SK-N-SH (cell line): Measurements from ENCODE around the gene SNRNP200. TPM values are rescaled to one million over a fixed set of nuclear protein-coding genes. Genes with fewer than 3 reads are reported as not detected.

ENCODE experiments used
- CTCF ChIA-PET: fragments of 300-600, 350-600 bp; formaldehyde crosslinking; extraction: SDS; loops from one replicate; lab custom pipeline; 2021; lab: Yijun Ruan, JAX
- POLR2A ChIA-PET: fragments of 350-600 bp; sonication (Branson Sonifier 250); formaldehyde crosslinking; extraction: SDS; loops from one replicate; lab custom pipeline; 2020; ENCODE audit warnings: antibody characterized with exemption, inconsistent platforms; lab: Yijun Ruan, JAX
- DNase-seq: peaks from one replicate; pipeline ENCODE4 v3.0.0; 2012
- H2AFZ ChIP-seq: fragments of 200-600 bp; sonication (generic); 2 replicates; pipeline ENCODE4 v1.8.1; 2016; ENCODE audit warnings: antibody characterized with exemption, mild to moderate bottlenecking, low read depth
- H3F3A ChIP-seq: fragments of 200-600 bp; sonication (generic); replicated peaks from 2 replicates; pipeline ENCODE3; 2016; ENCODE audit warnings: antibody characterized with exemption, mild to moderate bottlenecking; ENCODE audit not compliant: insufficient read depth
- H3K27ac ChIP-seq, 2 experiments: fragments of 200-500 bp in 1 of 2; fragments of 200-600 bp in 1 of 2; sonication (Bioruptor generic) in 1 of 2; sonication (generic), shearing (Covaris generic) in 1 of 2; 2 replicates each; pipeline versions ENCODE4 v1.5.1 to v1.6.1; 2014 to 2016; ENCODE audit warnings: low read depth in 2 of 2, inconsistent platforms in 1 of 2, low read length in 1 of 2, mild to moderate bottlenecking in 1 of 2, mixed read lengths in 1 of 2
- H3K27me3 ChIP-seq: fragments of 200-600 bp; sonication (generic), shearing (Covaris generic); 2 replicates; pipeline ENCODE4 v1.6.1; 2016; ENCODE audit warnings: mixed run types; ENCODE audit not compliant: insufficient read depth
- H3K36me3 ChIP-seq, 2 experiments: fragments of 200-500 bp in 1 of 2; fragments of 200-600 bp in 1 of 2; sonication (Bioruptor generic) in 1 of 2; sonication (generic) in 1 of 2; replicated peaks in 1 of 2; 2 replicates each; pipeline versions ENCODE3 to v1.5.1; 2014 to 2016; ENCODE audit warnings: low read length in 1 of 2, mild to moderate bottlenecking in 1 of 2; ENCODE audit not compliant: insufficient read depth in 2 of 2, control insufficient read depth in 1 of 2
- H3K4me1 ChIP-seq, 2 experiments: fragments of 200-500 bp in 1 of 2; fragments of 200-600 bp in 1 of 2; sonication (Bioruptor generic) in 1 of 2; sonication (generic), shearing (Covaris generic) in 1 of 2; 2 replicates each; pipeline versions ENCODE4 v1.5.1 to v1.6.1; 2014 to 2016; ENCODE audit warnings: low read depth in 1 of 2, low read length in 1 of 2, mixed run types in 1 of 2; ENCODE audit not compliant: insufficient read depth in 2 of 2, control insufficient read depth in 1 of 2
- H3K4me2 ChIP-seq: fragments of 200-600 bp; sonication (generic), shearing (Covaris generic); 2 replicates; pipeline ENCODE4 v1.6.1; 2017; ENCODE audit warnings: mixed run types
- H3K4me3 ChIP-seq, 2 experiments: fragments of 200-500 bp in 1 of 2; fragments of 200-600 bp in 1 of 2; sonication (Bioruptor generic) in 1 of 2; sonication (generic), shearing (Covaris generic) in 1 of 2; 2 replicates each; pipeline versions ENCODE4 v1.5.1 to v1.8.1; 2014 to 2016; ENCODE audit warnings: low read depth in 2 of 2, inconsistent platforms in 1 of 2, low read length in 1 of 2, mild to moderate bottlenecking in 1 of 2, mixed read lengths in 1 of 2, moderate library complexity in 1 of 2
- H3K79me2 ChIP-seq: fragments of 200-600 bp; sonication (generic); 2 replicates; pipeline ENCODE4 v1.8.1; 2017; ENCODE audit warnings: mild to moderate bottlenecking; ENCODE audit not compliant: insufficient read depth
- H3K9ac ChIP-seq: fragments of 200-600 bp; sonication (generic); 2 replicates; pipeline ENCODE4 v1.6.1; 2017; ENCODE audit warnings: mixed run types
- H3K9me2 ChIP-seq: fragments of 200-600 bp; sonication (generic); 2 replicates; pipeline ENCODE4 v1.6.1; 2017; ENCODE audit warnings: mixed run types
- H3K9me3 ChIP-seq: fragments of 200-600 bp; sonication (generic); 2 replicates; pipeline ENCODE4 v1.6.1; 2017; ENCODE audit warnings: mixed run types, mild to moderate bottlenecking, moderate library complexity
- H4K20me1 ChIP-seq: fragments of 200-600 bp; sonication (generic); 2 replicates; pipeline ENCODE4 v1.6.1; 2017; ENCODE audit warnings: mild to moderate bottlenecking, mixed run types; ENCODE audit not compliant: insufficient read depth
- CTCF ChIP-seq: fragments of 200-600 bp; sonication (generic); IDR thresholded peaks from 2 replicates; pipeline ENCODE4 v1.6.1; 2017; ENCODE audit warnings: antibody characterized with exemption, mild to moderate bottlenecking, moderate library complexity
- ELF1 ChIP-seq: IDR thresholded peaks from 2 replicates; pipeline ENCODE4 v1.4.0; 2012
- EP300 ChIP-seq, 2 experiments: IDR thresholded peaks; 2 replicates each; pipeline versions ENCODE4 v1.4.0 to v1.6.1; 2012; ENCODE audit warnings: borderline replicate concordance in 1 of 2, low read depth in 1 of 2, low read length in 1 of 2
- EZH2phosphoT487 ChIP-seq: fragments of 200-600 bp; sonication (generic); IDR thresholded peaks from 2 replicates; pipeline ENCODE4 v1.6.1; 2017; ENCODE audit warnings: low read depth, mixed run types, mild to moderate bottlenecking, antibody characterized with exemption, moderate library complexity, borderline replicate concordance
- FOSL2 ChIP-seq: IDR thresholded peaks from 2 replicates; pipeline ENCODE4 v1.4.0; 2012; ENCODE audit warnings: low read depth, mild to moderate bottlenecking, moderate library complexity, borderline replicate concordance
- FOXJ3 ChIP-seq: sonication (generic); formaldehyde crosslinking; IDR thresholded peaks from 2 replicates; pipeline ENCODE4 v1.5.1; 2020; ENCODE audit warnings: mild to moderate bottlenecking, missing genetic modification reagents
- FOXM1 ChIP-seq: IDR thresholded peaks from 2 replicates; pipeline ENCODE4 v1.4.0; 2012; ENCODE audit warnings: low read depth, mild to moderate bottlenecking
- GABPA ChIP-seq: IDR thresholded peaks from 2 replicates; pipeline ENCODE4 v1.4.0; 2012; ENCODE audit warnings: low read depth, mild to moderate bottlenecking
- GATA2 ChIP-seq: sonication (generic); formaldehyde crosslinking; IDR thresholded peaks from 2 replicates; pipeline ENCODE4 v1.5.0; 2020; ENCODE audit warnings: mild to moderate bottlenecking, missing genetic modification reagents
- JUND ChIP-seq: IDR thresholded peaks from 2 replicates; pipeline ENCODE4 v1.4.0; 2012
- MAX ChIP-seq: IDR thresholded peaks from 2 replicates; pipeline ENCODE4 v1.4.0; 2012; ENCODE audit warnings: low read depth
- MXI1 ChIP-seq: IDR thresholded peaks from 2 replicates; pipeline ENCODE4 v1.6.1; 2012; ENCODE audit warnings: mild to moderate bottlenecking, low read depth, low read length, improper control_type of control experiment
- NFIC ChIP-seq: IDR thresholded peaks from 2 replicates; pipeline ENCODE4 v1.4.0; 2012; ENCODE audit warnings: borderline replicate concordance
- POLR2AphosphoS5 ChIP-seq: IDR thresholded peaks from 2 replicates; pipeline ENCODE4 v1.6.1; 2012; ENCODE audit warnings: low read depth, low read length
- RCOR1 ChIP-seq: fragments of 150-350 bp; IDR thresholded peaks from 2 replicates; pipeline ENCODE4 v1.6.1; 2017; ENCODE audit warnings: antibody characterized with exemption, low read length
- TAF1 ChIP-seq: IDR thresholded peaks from 2 replicates; pipeline ENCODE4 v1.6.1; 2012; ENCODE audit warnings: low read depth, mild to moderate bottlenecking, low read length, moderate library complexity, borderline replicate concordance
- TCF12 ChIP-seq: IDR thresholded peaks from 2 replicates; pipeline ENCODE4 v1.4.0; 2012
- USF2 ChIP-seq: fragments of 150-350 bp; IDR thresholded peaks from 2 replicates; pipeline ENCODE4 v1.6.1; 2017; ENCODE audit warnings: antibody characterized with exemption, low read length, low read depth, borderline replicate concordance
- YY1 ChIP-seq: IDR thresholded peaks from 2 replicates; pipeline ENCODE4 v1.4.0; 2012; ENCODE audit warnings: low read depth, mild to moderate bottlenecking
- WGBS: methylation state at CpG from one replicate; pipeline ENCODE4 v1.1.6; 2017; ENCODE audit warnings: low lambda C conversion rate; 5-methylcytosine and 5-hydroxymethylcytosine counted together
- polyA plus RNA-seq, 3 experiments: library from polyadenylated mRNA; depleted of rRNA; stranded (reverse); fragments of >200 nt; gene quantifications; 2 replicates each; pipeline ENCODE4 v1.2.3, GENCODE V29; 2012
- TF ChIP-seq, protein P1 (sequence below): IDR thresholded peaks from 2 replicates; pipeline ENCODE4 v1.4.0; 2012; ENCODE audit warnings: low read depth, borderline replicate concordance
- TF ChIP-seq, protein P2 (sequence below): fragments of 150-350 bp; IDR thresholded peaks from 2 replicates; pipeline ENCODE4 v1.6.1; 2016; ENCODE audit warnings: mild to moderate bottlenecking, low read depth, low read length

The SNRNP200 gene
- polyA plus RNA-seq, 1 of the 3 experiments (the other 2 are of a cell fraction) = 165 TPM

DNA sequence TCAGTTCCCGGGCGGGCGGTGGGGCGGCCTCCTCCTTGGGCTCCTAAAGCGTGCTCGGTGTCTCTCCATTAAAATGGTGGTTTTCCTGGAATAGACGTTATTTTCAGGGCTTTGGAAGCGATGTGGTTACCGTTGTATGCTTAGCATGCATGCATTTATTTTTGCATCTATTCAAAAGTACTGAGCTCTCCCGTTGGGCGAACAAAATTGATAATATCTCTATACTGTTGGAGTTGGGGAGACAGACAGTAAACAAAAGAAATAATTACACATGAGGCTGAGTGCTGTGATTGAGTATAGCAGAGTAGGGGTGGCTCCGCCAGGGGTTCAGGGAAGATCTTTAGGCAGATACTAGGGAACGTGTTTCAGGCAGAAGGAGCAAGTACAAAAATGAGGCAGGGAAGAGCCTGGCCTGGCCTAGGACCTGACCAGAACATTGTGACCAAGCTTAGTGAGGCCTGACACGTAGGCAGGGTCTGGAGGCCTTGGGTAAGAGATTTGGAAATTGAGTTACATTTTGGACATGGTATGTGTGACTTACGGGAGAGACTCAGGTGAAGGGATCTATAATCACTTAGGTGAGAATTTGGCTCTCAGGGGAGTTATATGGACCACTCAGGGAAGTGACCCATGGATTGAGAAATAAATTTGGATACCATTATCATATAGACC, 30.9 kb upstream of the SNRNP200 start:
- no peaks in the 10 kb centered on the region for H3K27me3 ChIP-seq
- peak; percentile 85; the same call in 1 of the 2 replicates for TF ChIP-seq MXI1
- no peak for TF ChIP-seq TAF1
- TF ChIP-seq, protein P1, sequence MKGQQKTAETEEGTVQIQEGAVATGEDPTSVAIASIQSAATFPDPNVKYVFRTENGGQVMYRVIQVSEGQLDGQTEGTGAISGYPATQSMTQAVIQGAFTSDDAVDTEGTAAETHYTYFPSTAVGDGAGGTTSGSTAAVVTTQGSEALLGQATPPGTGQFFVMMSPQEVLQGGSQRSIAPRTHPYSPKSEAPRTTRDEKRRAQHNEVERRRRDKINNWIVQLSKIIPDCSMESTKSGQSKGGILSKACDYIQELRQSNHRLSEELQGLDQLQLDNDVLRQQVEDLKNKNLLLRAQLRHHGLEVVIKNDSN = no peak
- TF ChIP-seq MAX = 0 out of 2 replicates have a peak, but pooled peaks have one; percentile 59
- TF ChIP-seq POLR2AphosphoS5 = peak; percentile 67
- H3K4me2 ChIP-seq = peak overlapping the region; percentile 98
- peak overlapping the region; percentile 8 to 58; a peak in 3 of 4 replicates for H3K27ac ChIP-seq
- POLR2A ChIA-PET = interaction anchor here (0.7 to 2.8 kb wide), 4 partner anchors 10 to 160 kb away, joined by 3 to 15 read pairs (median 6); partner anchors contain the start of gene ITPRIPL1
- H4K20me1 ChIP-seq = 0 out of 2 replicates have a peak, but pooled peaks cover under 1% of the 10 kb centered on the region
- DNase-seq = peak; percentile 37
- H3K9me2 ChIP-seq = no peaks in the 10 kb centered on the region
- peaks cover 15% of the 10 kb centered on the region for H3F3A ChIP-seq
- CTCF ChIA-PET = interaction anchor here (0.7 to 1.8 kb wide), 6 partner anchors 13 to 218 kb away, joined by 3 to 5 read pairs (median 4); no protein-coding TSS in a partner anchor
- no peaks in the 10 kb centered on the region for H3K36me3 ChIP-seq
- H2AFZ ChIP-seq = peak overlapping the region; percentile 77
- H3K9me3 ChIP-seq = no peaks in the 10 kb centered on the region
- peak overlapping the region; percentile 60 to 93 for H3K4me3 ChIP-seq
- H3K79me2 ChIP-seq = peaks cover 69% of the 10 kb centered on the region
- peaks cover 5 to 6% of the 10 kb centered on the region in 2 experiments; a peak in 2 of 4 replicates for H3K4me1 ChIP-seq
- peak overlapping the region; percentile 95; the same call in 1 of the 2 replicates for H3K9ac ChIP-seq
- 11% methylated on average over 15 of the region's 15 CpGs for WGBS

GRCh38 chr2:96333708-96334107, 28.4 kb upstream of the SNRNP200 start:
- no peaks in the 10 kb centered on the region for H3K27me3 ChIP-seq
- H3K4me3 ChIP-seq = no peak overlapping the region
- no peaks in the 10 kb centered on the region for H3K9me2 ChIP-seq
- WGBS = 98% methylated on average over 3 of the region's 3 CpGs
- H2AFZ ChIP-seq = no peak overlapping the region
- DNase-seq = no peak
- peaks cover 14% of the 10 kb centered on the region for H3F3A ChIP-seq
- peaks cover 6 to 8% of the 10 kb centered on the region in 2 experiments; a peak in 2 of 4 replicates for H3K4me1 ChIP-seq
- CTCF ChIA-PET = no interaction called here
- H3K9me3 ChIP-seq = no peaks in the 10 kb centered on the region
- TF ChIP-seq, protein P2, sequence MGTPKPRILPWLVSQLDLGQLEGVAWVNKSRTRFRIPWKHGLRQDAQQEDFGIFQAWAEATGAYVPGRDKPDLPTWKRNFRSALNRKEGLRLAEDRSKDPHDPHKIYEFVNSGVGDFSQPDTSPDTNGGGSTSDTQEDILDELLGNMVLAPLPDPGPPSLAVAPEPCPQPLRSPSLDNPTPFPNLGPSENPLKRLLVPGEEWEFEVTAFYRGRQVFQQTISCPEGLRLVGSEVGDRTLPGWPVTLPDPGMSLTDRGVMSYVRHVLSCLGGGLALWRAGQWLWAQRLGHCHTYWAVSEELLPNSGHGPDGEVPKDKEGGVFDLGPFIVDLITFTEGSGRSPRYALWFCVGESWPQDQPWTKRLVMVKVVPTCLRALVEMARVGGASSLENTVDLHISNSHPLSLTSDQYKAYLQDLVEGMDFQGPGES = no peak
- TF ChIP-seq ELF1 (no peak), TAF1 (no peak), NFIC (no peak), GABPA (no peak), FOSL2 (no peak), MXI1 (no peak), GATA2 (CRISPR knock-in tag) (no peak), USF2 (no peak), RCOR1 (no peak), JUND (no peak), TCF12 (no peak), FOXJ3 (CRISPR knock-in tag) (no peak), EZH2phosphoT487 (no peak), FOXM1 (no peak), YY1 (no peak), EP300 (IDR thresholded peaks at IDR 0.05; ENCODE audit: borderline replicate concordance in 1 of 2, low read depth in 1 of 2, low read length in 1 of 2) (no peak), MAX (no peak), CTCF (no peak)
- H3K36me3 ChIP-seq = no peaks in the 10 kb centered on the region
- H3K79me2 ChIP-seq = peaks cover 44% of the 10 kb centered on the region
- H3K4me2 ChIP-seq = no peak overlapping the region
- H4K20me1 ChIP-seq = no peaks in the 10 kb centered on the region
- POLR2A ChIA-PET = interaction anchor here (0.7 to 1.6 kb wide), 3 partner anchors 12 to 202 kb away, joined by 3 to 5 read pairs (median 4); partner anchors contain the start of gene SNRNP200
- no peak overlapping the region for H3K27ac ChIP-seq
- no peak overlapping the region for H3K9ac ChIP-seq
